ENCODE results near the gene ESYT3.

Gene ESYT3

DNA sequence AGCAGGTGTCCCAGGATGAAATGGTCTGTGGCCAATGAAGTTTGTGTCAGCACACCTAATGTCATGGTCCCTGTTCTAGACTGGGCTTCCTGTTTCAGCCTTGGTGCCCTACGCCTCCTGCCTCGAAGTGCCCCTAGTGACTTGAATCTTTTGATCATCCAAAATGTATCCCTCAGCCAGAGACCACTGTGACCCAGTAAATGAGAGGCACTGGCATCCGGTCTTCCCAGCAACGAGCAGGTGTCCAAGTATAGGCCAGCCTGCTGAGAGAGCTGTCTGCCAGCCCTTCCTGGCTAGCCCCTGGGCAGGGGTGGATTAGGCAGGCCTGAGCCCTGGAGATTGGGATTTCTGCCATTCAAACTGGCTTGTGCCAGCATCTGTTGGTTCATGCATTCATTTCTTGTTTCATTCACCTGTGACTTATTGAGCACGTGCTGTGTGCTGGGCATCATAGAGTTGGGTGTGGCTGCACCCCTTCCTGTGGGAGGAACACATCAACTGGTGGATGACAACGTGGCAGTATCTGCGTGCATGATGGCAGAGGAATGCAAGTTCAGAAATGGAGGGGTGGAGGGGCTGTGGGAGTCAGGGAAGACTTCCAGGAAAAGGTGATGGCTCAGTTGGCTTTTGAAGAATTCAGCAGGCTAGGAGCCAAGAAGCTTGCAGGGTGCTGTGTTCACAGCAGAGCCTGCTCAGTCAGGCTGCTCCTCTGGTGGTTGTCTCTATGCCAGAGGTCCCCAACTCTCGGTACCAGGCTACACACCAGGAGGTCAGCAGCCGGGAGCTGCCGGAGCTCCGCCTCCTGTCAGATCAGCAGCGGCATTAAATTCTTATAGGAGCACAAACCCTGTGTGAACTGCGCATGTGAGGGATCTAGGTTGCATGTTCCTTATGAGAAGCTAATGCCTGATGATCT is 21.6 kb downstream of the ESYT3 start:
- Histone ChIP-seq H3K9me3 (ENCODE audit: insufficient read depth, low read depth, low read length) (no peaks in the 10 kb centered on the region), H3K27me3 (ENCODE audit: insufficient read depth, low read length) (no peaks in the 10 kb centered on the region), H3K4me1 (ENCODE audit: insufficient read depth, low read length) (0 out of 2 replicates have a peak, but pooled peaks cover 3% of the 10 kb centered on the region), H3K36me3 (ENCODE audit: insufficient read depth, low read length) (no peaks in the 10 kb centered on the region), H3K27ac (ENCODE audit: low read depth, low read length) (no peak overlapping the region), H3K9ac (ENCODE audit: low read depth, low read length) (no peak overlapping the region), H3K4me3 (ENCODE audit: low read length) (no peak overlapping the region)
- 92% methylated on average over 13 of the region's 13 CpGs for WGBS

DNA sequence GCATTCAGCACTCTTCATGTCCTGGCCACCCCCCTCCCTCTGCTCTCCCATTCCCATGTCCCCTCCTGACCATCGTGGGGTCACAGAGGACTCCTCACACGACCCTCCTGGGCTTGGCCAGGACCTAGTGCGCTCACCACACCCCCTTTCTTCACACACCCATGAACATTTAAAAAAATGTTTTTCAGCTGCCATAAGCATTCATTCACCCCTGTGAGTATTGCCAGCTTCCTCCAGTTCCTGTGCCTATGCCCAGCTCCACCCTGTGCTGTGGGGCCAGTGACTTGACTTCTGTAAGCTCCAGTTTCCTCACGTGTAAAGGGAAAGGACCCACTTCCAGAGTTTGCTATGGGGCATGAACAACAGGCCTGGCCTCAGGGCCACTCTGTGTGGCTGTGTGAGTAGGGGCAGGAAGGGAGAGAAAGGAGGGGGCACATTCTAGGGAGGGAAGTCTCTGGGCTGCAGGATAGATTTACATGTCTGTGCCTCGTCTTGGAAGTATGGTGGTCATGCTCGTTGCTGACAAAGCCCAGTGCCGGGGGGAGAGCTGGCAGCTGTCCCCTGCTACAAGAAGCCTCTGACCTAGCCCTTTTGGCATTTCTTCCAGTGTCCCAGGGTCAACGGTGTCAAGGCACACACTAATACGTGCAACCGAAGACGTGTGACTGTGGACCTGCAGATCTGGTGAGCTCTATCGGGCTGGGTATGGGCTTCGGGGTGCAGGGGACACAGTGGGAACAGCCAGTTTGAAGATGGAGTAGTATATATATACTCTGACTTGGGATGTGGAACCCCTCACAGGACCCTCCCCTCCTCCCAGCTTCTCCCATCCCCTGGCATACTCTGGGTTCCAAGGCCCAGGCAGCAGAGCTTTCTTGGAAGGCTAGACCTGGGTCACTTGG is 22.8 kb downstream of the ESYT3 start:
- Histone ChIP-seq H3K36me3 (ENCODE audit: insufficient read depth, low read length) (no peaks in the 10 kb centered on the region), H3K9me3 (ENCODE audit: insufficient read depth, low read depth, low read length) (no peaks in the 10 kb centered on the region), H3K9ac (ENCODE audit: low read depth, low read length) (no peak overlapping the region), H3K27ac (ENCODE audit: low read depth, low read length) (no peak overlapping the region), H3K4me1 (ENCODE audit: insufficient read depth, low read length) (0 out of 2 replicates have a peak, but pooled peaks cover under 1% of the 10 kb centered on the region), H3K4me3 (ENCODE audit: low read length) (no peak overlapping the region), H3K27me3 (ENCODE audit: insufficient read depth, low read length) (no peaks in the 10 kb centered on the region)
- 89% methylated on average over 13 of the region's 13 CpGs for WGBS

DNA sequence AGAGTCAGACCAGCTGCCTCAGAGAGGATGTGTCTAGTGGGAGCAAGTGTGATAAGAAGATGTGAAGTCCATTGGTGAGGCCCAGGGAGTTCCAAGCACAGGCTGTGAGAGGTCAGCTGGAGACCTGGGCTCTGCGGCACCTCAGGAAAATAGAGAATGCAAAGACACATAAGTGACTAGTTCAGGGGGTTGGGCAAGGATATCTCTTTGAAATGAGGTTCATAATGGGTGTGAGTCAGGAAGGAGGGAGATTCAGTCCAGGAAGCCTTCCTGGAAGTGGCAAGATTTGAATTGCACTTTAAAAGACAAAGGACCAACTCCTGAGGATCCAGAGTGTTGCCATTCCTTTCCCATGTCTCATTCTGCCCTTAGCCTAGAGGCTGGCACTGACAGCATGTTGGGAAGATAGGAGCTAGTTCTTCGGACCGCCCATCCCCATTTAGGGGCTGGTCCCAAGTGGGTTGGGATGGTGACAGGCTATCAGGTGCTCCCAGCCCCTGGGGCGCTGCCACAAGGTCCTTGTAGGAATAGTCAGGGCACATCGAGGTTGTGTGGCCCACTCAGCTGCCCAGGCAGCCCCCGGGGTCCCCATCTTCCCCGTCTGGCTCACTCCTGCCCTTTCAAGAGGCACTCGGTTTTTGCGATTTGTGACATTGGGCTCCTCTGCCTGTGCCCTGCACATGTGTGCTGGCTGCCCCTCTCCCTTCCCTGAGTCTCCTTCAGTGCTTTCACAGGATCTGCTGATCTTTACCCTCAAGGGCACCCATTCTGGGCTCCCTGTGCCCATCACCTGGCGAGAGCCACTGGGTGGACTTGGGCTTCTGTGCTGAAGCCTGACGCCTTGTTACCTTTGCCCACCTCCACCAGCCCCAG is 23.7 kb downstream of the ESYT3 start:
- H3K27me3 ChIP-seq (ENCODE audit: insufficient read depth, low read length) = no peaks in the 10 kb centered on the region
- H3K9me3 ChIP-seq (ENCODE audit: insufficient read depth, low read depth, low read length) = no peaks in the 10 kb centered on the region
- H3K4me3 ChIP-seq (ENCODE audit: low read length) = no peak overlapping the region
- no peak overlapping the region for H3K9ac ChIP-seq (ENCODE audit: low read depth, low read length)
- WGBS = 80% methylated on average over 11 of the region's 11 CpGs
- H3K36me3 ChIP-seq (ENCODE audit: insufficient read depth, low read length) = no peaks in the 10 kb centered on the region
- no peak overlapping the region for H3K27ac ChIP-seq (ENCODE audit: low read depth, low read length)
- no peaks in the 10 kb centered on the region for H3K4me1 ChIP-seq (ENCODE audit: insufficient read depth, low read length)

DNA sequence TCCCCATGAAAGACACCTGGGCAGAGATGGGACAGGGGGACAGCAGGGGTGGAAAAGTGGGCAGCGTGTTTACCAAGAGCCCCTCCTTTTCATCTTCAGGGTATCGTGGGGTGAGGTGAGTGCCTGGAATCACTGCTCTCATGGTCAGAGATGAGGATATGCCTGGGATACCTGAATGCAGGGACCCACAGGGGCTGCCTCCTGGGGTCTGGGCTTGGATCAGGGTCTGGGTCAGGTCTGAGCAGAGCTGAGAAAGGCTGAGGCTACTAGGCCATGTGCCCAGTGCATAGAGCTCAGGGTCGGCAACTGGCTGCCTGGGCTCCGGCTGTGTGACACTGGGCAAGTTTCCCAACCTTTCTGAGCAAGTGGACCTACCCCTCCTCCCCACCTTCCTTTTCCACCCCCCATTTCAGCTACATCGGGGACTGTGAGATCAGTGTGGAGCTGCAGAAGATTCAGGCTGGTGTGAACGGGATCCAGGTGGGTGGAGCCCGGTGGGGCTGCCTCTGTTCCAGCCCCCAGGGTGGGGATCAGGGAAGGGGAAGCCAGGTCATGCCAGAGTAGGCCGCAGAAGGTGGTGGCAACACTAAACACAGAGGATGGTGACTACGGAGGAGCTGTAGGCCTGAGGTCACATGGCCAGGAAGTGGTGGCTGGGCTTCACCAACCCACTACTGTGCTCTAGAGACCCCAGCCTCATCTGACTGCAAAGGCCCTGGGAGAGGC is 24.5 kb downstream of the ESYT3 start:
- Histone ChIP-seq H3K9me3 (ENCODE audit: insufficient read depth, low read depth, low read length) (no peaks in the 10 kb centered on the region), H3K4me3 (ENCODE audit: low read length) (no peak overlapping the region), H3K36me3 (ENCODE audit: insufficient read depth, low read length) (no peaks in the 10 kb centered on the region), H3K4me1 (ENCODE audit: insufficient read depth, low read length) (no peaks in the 10 kb centered on the region), H3K27ac (ENCODE audit: low read depth, low read length) (no peak overlapping the region), H3K27me3 (ENCODE audit: insufficient read depth, low read length) (no peaks in the 10 kb centered on the region), H3K9ac (ENCODE audit: low read depth, low read length) (no peak overlapping the region)
- 88% methylated on average over 9 of the region's 9 CpGs for WGBS

DNA sequence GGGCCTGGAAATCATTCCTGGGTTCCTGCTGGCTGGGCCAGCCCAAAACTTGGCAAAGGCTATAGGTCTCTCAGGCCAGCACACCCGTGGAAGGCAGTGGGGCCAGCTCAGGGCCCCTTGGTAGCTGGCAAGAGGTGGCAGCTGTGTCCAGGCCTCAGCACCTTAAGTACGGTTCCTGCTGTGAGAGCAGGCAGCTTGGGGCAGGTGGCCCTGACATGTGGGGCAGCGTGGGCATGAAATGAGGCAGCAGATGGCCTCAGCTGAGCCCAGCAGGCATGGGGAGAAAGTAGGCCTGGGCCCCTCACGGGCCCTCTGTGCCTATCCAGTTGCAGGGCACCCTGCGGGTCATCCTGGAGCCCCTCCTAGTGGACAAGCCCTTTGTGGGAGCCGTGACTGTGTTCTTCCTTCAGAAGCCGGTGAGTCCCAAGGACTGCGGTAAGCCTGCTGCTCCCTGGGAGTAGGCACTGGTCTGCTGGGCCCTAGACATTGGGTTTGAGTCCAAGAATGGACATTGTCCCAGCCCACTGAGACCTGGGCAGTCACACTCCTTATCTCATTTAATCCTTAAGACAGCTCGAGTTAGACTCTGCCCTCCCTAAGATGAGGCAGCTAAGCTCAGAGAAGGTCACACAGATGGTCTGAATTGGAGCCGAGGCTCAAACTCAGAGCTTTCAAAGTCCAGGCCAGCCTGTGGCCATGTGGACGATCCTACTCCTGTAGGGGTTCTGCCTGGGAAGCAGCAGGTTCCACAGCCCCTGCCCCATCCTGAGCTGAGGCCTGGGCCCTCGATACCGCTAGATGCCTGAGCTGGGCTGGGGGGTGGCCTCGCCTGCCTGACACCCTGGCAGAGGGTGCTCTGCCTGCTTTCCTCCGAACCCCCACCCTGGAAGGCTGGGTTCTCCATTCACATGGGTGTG is 25.5 kb downstream of the ESYT3 start:
- WGBS = 94% methylated on average over 15 of the region's 15 CpGs
- H3K9ac ChIP-seq (ENCODE audit: low read depth, low read length) = no peak overlapping the region
- no peak overlapping the region for H3K4me3 ChIP-seq (ENCODE audit: low read length)
- H3K9me3 ChIP-seq (ENCODE audit: insufficient read depth, low read depth, low read length) = no peaks in the 10 kb centered on the region
- no peak overlapping the region for H3K27ac ChIP-seq (ENCODE audit: low read depth, low read length)
- H3K4me1 ChIP-seq (ENCODE audit: insufficient read depth, low read length) = no peaks in the 10 kb centered on the region
- no peaks in the 10 kb centered on the region for H3K27me3 ChIP-seq (ENCODE audit: insufficient read depth, low read length)
- no peaks in the 10 kb centered on the region for H3K36me3 ChIP-seq (ENCODE audit: insufficient read depth, low read length)

DNA sequence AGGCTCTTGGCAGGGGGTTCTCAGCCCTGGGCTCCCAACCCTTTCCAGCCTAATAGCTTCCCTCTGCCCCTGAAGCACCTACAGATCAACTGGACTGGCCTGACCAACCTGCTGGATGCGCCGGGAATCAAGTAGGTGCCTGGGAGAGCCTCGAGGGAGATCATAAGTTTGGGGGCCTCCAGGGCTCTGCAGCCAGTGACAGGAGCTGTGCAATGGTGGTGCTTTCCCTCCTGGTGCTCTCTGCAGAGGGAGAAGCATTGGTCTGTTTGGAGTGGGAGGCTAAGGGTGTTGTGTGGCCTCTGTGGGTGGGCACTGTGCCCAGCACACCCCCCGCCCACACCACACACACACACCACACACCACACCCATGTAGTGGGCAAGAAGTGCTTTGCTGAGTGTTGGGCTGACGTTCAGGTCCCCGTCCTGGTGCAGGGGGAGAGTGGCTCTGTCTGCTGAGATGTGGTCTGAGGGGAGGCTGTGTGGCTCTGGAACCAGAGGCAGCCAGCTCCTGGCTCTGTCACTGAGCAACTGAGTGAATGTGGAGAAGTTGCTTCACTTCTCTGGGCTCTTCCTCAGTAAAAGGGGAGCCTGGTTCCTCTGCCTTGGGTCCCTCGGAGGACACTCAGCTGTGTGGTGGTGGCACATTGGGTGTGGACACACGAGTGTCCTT is 26.3 kb downstream of the ESYT3 start:
- H3K4me3 ChIP-seq (ENCODE audit: low read length) = no peak overlapping the region
- H3K9ac ChIP-seq (ENCODE audit: low read depth, low read length) = no peak overlapping the region
- no peaks in the 10 kb centered on the region for H3K4me1 ChIP-seq (ENCODE audit: insufficient read depth, low read length)
- H3K27me3 ChIP-seq (ENCODE audit: insufficient read depth, low read length) = no peaks in the 10 kb centered on the region
- WGBS = 91% methylated on average over 7 of the region's 8 CpGs
- no peak overlapping the region for H3K27ac ChIP-seq (ENCODE audit: low read depth, low read length)
- H3K9me3 ChIP-seq (ENCODE audit: insufficient read depth, low read depth, low read length) = no peaks in the 10 kb centered on the region
- H3K36me3 ChIP-seq (ENCODE audit: insufficient read depth, low read length) = no peaks in the 10 kb centered on the region

DNA sequence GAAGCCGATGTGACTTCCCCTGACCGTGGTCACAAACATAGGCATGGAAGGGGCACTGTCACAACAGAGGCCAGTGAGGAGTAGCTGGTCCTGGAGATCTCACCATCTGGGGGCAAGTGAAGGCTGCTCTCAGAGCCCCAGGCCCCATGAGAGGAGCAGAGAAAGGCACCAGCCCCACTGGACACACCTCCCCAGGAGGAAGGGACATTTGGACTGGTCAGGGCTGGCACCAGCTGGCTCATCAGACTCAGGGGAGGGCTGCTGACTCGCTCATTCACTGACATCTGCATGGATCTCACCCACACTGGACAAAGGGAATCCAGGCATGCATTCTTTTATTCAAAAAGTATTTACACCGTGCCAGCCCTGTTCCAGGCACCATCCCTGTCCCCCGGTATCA is 26.8 kb downstream of the ESYT3 start:
- WGBS = 86% methylated on average over 5 of the region's 5 CpGs

DNA sequence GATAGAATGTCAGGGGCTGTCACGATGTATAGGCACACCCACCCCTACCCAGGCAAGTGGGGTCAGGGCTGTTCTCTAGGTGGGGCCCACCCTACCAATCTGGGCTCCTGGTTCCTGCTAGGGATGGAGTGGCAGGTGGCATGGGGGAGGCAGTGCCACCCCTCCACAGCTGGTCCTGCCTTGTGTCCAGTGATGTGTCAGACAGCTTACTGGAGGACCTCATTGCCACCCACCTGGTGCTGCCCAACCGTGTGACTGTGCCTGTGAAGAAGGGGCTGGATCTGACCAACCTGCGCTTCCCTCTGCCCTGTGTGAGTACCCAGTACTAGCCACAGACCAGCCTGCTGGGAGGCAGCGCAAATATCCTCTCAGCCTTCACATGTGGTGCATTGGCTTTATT is 27.5 kb downstream of the ESYT3 start:
- H3K4me1 ChIP-seq (ENCODE audit: insufficient read depth, low read length) = no peaks in the 10 kb centered on the region
- no peak overlapping the region for H3K27ac ChIP-seq (ENCODE audit: low read depth, low read length)
- H3K9me3 ChIP-seq (ENCODE audit: insufficient read depth, low read depth, low read length) = no peaks in the 10 kb centered on the region
- no peaks in the 10 kb centered on the region for H3K36me3 ChIP-seq (ENCODE audit: insufficient read depth, low read length)
- H3K9ac ChIP-seq (ENCODE audit: low read depth, low read length) = no peak overlapping the region
- 96% methylated on average over 4 of the region's 4 CpGs for WGBS
- no peaks in the 10 kb centered on the region for H3K27me3 ChIP-seq (ENCODE audit: insufficient read depth, low read length)
- no peak overlapping the region for H3K4me3 ChIP-seq (ENCODE audit: low read length)

More for the DNA sequence above, 26.8 kb downstream of the ESYT3 start:
- no peaks in the 10 kb centered on the region for H3K27me3 ChIP-seq (ENCODE audit: insufficient read depth, low read length)
- H3K9ac ChIP-seq (ENCODE audit: low read depth, low read length) = no peak overlapping the region
- no peaks in the 10 kb centered on the region for H3K36me3 ChIP-seq (ENCODE audit: insufficient read depth, low read length)
- H3K9me3 ChIP-seq (ENCODE audit: insufficient read depth, low read depth, low read length) = no peaks in the 10 kb centered on the region
- H3K27ac ChIP-seq (ENCODE audit: low read depth, low read length) = no peak overlapping the region
- no peak overlapping the region for H3K4me3 ChIP-seq (ENCODE audit: low read length)
- H3K4me1 ChIP-seq (ENCODE audit: insufficient read depth, low read length) = no peaks in the 10 kb centered on the region

DNA sequence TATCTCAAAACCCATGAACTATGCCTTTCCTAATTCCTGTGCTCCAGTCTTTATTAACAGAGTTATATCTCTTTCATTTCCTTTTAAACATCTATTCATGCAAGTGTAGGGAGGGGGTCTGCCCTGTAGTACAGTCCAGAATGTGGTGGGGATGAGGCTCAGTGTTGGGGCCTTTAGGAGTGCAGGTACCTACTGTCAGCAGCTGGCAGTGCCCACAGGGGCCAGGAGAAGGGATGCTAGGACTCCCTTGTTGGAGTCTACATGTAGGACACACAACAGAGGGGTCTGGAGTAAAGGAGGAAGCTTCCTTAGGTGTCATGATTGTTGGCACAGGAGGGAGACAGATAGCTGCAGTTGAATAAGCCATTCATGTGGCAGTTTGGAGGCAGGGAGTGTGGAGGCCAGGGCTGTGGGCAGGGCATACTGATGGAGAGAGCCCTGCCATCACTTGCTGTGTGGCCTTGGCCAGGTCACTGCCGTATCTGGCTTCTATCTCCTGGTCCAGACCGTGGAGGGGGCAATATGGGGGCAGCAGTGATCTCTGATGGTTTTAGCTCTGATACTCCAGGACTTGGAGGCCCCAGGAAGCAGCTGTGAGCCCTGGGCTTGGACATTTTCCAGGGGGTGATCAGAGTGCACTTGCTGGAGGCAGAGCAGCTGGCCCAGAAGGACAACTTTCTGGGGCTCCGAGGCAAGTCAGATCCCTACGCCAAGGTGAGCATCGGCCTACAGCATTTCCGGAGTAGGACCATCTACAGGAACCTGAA is 29.5 kb downstream of the ESYT3 start:
- no peak overlapping the region for H3K4me3 ChIP-seq (ENCODE audit: low read length)

More for the DNA sequence above, 29.5 kb downstream of the ESYT3 start:
- H3K27ac ChIP-seq (ENCODE audit: low read depth, low read length) = no peak overlapping the region
- H3K4me1 ChIP-seq (ENCODE audit: insufficient read depth, low read length) = no peaks in the 10 kb centered on the region
- H3K9me3 ChIP-seq (ENCODE audit: insufficient read depth, low read depth, low read length) = no peaks in the 10 kb centered on the region
- 94% methylated on average over 6 of the region's 6 CpGs for WGBS
- H3K36me3 ChIP-seq (ENCODE audit: insufficient read depth, low read length) = no peaks in the 10 kb centered on the region
- H3K27me3 ChIP-seq (ENCODE audit: insufficient read depth, low read length) = no peaks in the 10 kb centered on the region
- no peak overlapping the region for H3K9ac ChIP-seq (ENCODE audit: low read depth, low read length)

All from HUES64 (cell line).